NK-92 (cell line): Measurements from ENCODE around the gene SLC6A13.

Experiments
- DNase-seq: peaks from one replicate; lab custom pipeline; 2025; ENCODE audit not compliant: unreplicated experiment; lab: John Stamatoyannopoulos, UW

The SLC6A13 gene

DNA sequence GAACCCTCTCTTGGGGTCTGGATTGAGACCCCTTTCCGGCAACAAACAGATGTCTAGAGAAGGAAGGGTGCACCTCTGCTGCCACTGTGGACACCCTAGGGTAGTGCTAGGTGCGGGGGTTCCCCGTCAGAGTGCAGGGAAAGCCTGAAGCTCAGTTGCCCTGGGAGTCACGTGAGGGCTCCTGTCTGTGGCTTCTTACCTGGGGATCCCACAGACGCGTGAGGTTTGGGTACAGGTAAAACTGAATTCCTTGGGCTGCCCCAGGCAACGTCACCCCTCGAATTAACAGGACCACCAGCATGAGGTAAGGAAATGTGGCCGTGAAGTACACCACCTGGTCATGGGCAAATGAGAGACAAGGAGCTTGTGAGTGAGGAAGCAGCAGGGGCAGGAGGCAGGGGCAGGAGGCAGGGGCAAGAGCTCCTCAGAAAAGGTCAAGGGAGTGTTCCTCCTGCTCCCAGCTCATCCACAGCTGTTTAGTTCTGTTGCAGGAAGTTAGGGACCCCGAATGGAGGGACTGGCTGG, 27.7 kb downstream of the SLC6A13 start:
- DNase-seq: no peak

DNA sequence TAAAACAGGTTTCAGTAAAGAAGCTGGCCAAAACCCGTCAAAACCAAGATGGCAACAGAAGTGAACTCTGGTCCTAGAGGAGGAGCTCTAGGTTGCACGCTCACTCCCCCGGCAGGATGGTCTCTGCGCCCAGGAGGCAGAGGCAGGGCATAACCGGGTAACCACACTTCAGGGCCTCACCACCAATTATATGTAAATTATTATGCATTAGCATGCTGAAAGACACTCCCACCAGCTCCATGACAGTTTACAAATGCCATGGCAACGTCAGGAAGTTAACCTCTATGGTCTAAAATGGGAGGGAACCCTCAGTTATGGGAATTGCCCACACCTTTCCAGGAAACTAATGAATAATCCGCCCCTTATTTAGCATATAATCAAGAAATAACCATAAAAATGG, 28.6 kb downstream of the SLC6A13 start:
- no peak for DNase-seq

- DNase-seq: no peak
Observed at GRCh38 chr12:233615-233968, 29.0 kb downstream of the SLC6A13 start.

DNA sequence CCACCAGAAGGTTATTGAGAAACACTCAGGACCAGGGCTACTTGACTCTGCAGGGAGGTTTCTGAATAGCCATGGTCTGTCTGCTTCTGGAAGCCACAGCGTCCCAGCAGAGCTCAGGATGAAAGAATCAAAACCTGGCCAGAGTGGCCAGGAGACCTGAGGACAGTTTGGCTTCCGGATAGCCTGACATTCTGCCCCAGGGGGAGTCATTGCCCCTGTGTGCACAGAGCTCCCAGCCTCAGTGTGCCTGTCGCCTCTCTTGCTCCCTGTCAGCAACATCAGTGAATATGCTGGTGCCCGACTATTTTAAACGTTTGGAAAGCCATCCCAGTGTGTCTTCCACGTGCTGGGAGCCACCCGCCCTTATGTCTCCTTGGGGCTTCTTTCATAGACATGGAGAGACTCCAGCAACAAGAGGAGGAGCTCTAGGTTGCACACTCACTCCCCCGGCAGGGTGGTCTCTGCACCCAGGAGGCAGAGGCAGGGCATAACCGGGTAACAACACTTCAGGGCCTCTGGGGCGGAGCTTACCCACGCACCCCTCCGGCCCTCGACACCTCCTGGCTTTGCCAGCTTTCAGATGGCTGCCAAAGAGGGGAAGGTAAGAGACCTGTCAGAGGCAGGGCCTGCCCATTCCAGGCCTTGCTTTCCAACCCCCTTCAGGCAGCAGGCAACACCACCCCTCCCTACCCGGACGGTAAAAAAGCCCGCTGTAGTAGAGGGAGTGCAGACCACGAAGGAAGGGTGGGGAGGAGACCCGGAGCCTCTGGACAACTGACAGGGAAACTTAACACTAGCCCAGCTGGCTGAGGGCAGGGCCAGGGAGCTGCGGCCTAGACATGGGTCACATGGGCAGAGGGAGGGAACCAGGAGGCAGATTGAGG, 29.7 kb downstream of the SLC6A13 start:
- no peak for DNase-seq

- DNase-seq: no peak
Observed at GRCh38 chr12:230925-231671, 31.5 kb downstream of the SLC6A13 start.

- no peak for DNase-seq
Observed at GRCh38 chr12:229441-230191, 33.0 kb downstream of the SLC6A13 start.

GRCh38 chr12:228846-229200, 33.8 kb downstream of the SLC6A13 start:
- DNase-seq: no peak

DNA sequence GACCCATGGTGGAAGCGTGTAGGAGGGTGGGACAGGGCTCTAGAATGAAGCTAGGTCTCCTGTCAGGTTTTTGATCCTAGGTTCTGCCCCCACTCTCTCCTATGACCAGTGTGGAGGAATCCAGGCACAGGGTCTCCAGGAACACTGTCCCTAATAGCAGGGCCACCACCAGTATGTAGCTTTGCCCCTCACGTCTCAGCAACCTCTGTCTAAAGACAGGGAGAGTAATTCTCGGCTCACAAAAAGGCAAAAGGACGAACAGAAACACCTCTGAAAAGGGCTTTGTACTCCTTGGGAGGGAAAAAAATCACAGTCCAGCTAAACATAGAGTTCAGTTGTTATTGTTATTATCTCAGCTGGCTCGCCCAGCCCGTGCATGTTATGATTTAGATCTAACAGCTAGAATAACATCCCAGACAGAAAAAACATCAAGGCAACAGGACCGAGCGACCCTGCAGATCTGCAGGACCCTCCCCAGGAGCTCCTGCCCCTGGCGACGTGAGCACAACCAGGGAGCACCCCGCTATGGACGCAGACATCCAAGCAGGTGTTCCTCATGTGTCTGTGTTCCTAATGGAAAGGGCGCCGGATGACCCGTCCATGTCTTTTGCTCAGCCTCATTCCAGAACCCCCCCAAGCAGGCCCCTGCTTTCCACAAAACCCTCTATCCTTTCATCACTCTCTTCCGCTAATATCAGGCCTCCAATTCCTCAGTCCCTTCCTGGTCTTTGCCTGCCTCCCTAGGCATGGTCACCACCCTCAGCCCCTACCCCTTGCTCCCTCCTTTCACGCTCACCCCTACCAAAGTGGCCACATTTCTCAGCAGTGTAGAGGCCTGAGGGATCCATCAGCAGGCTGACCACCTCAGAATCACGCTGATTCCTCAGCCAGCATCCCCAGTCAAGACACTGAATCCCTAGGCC, 34.5 kb downstream of the SLC6A13 start:
- no peak for DNase-seq

DNA sequence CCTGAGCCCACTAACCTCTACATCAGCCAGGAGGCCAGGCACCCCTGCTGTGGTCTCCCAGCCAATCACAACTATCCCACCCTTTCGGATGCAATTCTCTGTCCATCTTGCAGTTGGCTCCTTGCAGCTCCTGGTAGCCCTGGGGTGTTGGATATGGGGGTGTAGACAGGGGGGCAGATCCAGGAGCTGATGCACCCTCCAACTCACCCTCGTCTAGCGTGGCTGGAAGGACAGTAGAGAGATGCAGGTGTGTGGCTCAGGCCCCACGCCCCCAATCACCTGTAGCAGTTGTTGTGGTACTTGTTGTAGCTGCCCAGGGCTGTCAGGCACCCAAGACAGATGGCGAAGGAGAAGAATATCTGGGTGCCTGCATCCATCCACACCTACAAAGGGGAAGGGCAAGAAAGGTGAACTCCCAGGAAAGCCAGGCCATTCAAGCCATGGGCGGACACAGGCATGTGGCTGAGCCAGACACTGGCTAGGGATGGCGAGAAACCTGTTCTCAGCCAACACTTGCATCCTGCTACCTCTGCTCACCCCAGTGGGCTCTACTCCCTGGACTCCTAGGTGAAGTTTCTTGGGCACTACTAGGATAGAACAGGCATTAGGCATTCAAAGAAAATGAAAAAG, 35.2 kb downstream of the SLC6A13 start:
- DNase-seq: no peak

- no peak for DNase-seq
Observed at GRCh38 chr12:226401-226800, 36.2 kb downstream of the SLC6A13 start.

DNA sequence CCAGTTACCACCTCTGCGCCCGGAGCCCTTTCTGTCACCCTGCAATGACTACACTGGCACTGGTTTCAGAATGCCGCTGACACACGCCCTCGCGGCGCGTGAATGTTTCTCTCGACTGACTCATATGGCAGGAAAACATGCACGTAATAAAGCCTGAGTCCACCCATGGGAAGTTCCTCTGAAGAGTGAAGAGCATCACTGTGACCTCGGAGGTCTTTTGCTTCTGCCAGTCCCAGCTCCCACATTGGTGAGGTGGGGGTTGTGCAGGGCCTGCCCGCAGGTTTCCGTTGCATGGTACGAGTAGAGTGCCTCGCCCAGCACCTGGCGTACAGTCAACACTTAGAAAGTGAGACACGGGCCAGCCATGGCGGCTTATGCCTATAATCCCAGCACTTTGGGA, 37.6 kb downstream of the SLC6A13 start:
- no peak for DNase-seq

GRCh38 chr12:224330-224729, 38.3 kb downstream of the SLC6A13 start:
- DNase-seq: no peak

DNA sequence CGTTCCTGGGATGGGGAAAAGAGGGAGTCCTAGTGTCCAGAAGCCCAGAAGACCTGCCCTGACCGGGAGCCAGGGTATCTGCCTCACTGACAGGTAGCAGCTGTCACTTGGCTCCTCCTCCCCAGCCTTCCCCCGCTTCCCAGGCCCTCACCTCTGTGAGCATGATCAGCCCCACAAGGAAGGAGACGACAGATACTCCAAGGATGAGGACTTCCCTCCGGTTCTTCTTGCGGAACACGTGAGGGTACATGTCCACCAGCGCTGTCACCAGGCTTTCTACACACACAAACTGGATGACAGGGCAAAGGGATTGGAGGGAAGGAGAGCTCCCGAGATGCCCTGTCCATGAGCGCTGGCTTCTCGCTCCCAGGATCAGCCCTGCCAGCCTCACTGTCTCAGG, 38.8 kb downstream of the SLC6A13 start:
- no peak for DNase-seq

- DNase-seq: no peak
Observed at GRCh38 chr12:221736-222135, 40.9 kb downstream of the SLC6A13 start.

DNA sequence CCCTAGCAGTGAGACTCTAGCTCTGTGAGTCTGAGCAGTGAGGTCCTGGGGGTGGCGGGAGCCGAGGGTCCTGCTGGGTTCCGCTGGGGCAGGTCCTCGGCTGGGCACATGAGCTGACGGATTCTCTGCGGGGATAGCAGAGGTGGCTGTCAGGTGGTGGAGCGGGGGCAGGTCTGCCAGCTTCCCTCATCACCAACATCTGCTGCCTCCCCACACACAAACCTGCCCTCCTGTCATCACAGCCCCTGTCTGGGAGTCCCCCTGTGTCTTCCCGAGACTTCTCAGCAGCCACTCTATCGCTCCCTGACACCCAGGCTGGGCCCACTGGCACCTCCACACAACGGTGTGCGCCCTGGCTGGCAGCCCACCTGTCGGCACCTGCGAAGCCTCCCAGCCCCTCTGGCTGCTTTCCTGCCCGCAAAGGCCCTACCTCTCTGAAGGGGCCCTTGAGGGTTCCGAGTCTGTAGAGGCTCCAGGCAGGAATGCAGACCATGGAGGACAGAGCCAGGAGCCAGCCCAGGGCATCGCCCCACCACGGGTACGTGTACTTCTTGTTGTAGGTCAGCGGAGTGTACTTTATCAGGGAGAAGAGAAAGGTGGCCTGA, 41.6 kb downstream of the SLC6A13 start:
- DNase-seq: no peak

GRCh38 chr12:220491-220890, 42.1 kb downstream of the SLC6A13 start:
- no peak for DNase-seq

DNA sequence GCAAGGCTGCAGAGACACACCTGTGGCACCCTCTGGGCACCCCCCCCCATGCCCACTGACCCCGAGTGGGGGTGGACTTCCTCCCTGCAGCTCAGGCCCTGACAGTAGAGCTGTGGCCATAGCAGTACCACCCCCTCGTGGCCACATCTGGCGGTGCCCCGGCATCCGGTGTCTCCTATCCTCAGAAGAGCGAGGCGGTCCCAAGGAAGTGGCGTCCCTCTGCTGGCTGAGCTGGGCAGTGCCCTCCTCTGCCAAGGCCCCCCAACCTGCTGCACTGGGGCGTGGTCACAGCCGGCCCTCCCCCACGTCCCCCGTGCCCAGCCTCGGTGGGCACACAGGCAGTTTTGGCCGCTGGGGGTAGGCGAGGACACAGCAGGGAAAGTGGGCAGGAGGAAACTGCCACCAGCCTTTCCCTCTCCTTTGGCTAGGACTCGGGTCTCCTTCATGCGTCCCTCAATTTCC, 42.7 kb downstream of the SLC6A13 start:
- DNase-seq: no peak

DNA sequence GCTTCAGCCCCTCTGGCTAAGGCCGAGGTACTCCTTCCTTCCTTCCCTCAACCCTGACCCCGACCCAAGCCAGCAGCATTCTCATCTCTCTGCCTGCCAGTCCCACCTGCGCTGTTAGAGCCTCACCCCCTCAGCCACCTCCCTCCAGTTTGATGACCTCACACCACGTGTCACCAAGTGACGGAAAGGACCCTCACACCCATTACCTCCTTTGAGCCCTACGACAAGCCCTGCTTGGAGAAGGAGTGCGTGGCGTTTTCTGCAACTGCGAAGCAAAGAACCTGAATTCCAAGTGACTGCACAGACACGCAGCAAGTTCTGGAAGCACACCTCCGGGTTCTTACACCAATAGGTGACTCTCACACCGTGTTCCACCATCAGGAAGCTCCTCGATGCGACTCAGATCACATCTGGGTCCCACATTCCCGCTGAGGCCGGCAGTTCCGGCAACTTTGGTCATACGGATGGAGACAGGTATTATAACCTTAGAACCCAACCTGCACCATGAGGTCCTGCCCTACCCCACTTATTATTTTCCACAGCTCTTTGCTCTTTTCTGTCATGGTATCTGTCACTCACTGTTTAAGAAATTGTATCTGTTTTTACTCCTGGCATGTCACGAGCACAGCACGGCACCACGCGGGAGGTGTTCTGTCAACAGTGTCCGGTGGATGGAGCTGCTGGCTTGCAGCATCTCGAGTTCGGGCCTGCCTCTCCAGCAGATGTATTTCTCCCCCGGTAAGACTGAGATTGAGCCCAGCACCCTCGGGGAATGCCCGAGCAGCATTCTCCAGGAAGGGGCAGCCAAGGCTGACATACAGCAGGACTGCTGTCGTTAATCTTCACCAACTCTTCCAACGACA, 43.7 kb downstream of the SLC6A13 start:
- no peak for DNase-seq

- DNase-seq: no peak
Observed at GRCh38 chr12:218221-218620, 44.4 kb downstream of the SLC6A13 start.
